ENCODE data around the gene RAPH1.

The RAPH1 gene

DNA sequence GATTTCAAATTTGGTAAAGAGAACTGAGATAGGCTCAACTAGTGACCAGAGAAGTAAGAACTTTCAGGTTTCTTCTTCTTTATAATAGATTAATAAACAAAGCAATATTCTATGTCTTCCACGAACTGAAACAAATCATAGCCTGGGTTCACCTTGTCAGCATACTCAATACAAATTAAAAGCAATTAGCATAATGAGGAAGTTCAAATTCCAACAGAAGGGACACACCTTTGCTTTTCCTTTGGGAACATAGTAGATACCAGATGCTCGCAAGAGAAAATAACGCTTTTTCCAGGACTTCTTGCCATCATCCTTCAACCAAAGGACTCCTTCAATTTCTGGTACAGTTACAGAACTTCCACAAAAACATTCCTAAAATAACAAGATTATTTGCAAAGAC lies 79.9 kb downstream of the RAPH1 start:
- TF ChIP-seq, protein P1, sequence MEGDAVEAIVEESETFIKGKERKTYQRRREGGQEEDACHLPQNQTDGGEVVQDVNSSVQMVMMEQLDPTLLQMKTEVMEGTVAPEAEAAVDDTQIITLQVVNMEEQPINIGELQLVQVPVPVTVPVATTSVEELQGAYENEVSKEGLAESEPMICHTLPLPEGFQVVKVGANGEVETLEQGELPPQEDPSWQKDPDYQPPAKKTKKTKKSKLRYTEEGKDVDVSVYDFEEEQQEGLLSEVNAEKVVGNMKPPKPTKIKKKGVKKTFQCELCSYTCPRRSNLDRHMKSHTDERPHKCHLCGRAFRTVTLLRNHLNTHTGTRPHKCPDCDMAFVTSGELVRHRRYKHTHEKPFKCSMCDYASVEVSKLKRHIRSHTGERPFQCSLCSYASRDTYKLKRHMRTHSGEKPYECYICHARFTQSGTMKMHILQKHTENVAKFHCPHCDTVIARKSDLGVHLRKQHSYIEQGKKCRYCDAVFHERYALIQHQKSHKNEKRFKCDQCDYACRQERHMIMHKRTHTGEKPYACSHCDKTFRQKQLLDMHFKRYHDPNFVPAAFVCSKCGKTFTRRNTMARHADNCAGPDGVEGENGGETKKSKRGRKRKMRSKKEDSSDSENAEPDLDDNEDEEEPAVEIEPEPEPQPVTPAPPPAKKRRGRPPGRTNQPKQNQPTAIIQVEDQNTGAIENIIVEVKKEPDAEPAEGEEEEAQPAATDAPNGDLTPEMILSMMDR (IDR thresholded peaks at IDR 0.05; ENCODE audit: insufficient read depth, low read length, missing control alignments), result no peak
- CTCF ChIA-PET, result interaction anchor here (1.2 to 4.8 kb wide), 9 partner anchors 9 to 359 kb away, joined by 3 to 50 read pairs (median 9); no protein-coding TSS in a partner anchor
- POLR2A ChIA-PET, result no interaction called here
- no peak overlapping the region for H3K4me3 ChIP-seq (ENCODE audit: low read depth, low read length)
- DNase-seq (ENCODE audit: low read depth, low spot score), result no peak

DNA sequence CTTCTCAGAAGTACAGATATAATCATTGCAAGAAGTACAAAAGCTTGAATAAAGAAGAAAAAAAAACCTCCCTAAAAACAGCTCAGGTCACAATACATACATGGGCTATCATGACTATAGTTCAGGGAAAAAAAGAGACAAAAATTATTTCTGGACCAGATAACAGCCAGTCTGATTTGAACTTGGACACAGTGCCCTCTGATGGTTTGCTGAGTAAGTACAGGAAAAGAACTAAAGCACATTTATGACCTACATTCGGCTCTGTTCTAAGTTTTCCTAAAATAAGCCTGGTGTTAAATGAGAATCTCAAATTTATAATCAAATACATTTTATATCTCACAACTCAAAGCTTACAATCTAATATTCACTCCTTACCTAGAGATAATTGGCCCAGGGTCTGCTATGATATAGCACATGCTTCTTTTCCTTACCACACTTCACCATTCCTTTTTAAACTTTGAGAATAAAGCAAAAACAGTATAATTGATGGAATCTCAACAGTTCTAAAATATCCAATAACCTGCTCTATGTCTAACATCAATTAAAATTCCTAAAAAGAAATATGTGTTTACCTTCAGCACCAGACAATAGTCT lies 81.1 kb downstream of the RAPH1 start:
- ChIA-PET CTCF (interaction anchor here (0.6 to 4.8 kb wide), 33 partner anchors 10 to 865 kb away, joined by 3 to 50 read pairs (median 4); no protein-coding TSS in a partner anchor), POLR2A (no interaction called here)
- DNase-seq (ENCODE audit: low read depth, low spot score), result no peak
- H3K4me3 ChIP-seq (ENCODE audit: low read depth, low read length), result no peak overlapping the region
- TF ChIP-seq, protein P1 (IDR thresholded peaks at IDR 0.05; ENCODE audit: insufficient read depth, low read length, missing control alignments), result peak; percentile 62

DNA sequence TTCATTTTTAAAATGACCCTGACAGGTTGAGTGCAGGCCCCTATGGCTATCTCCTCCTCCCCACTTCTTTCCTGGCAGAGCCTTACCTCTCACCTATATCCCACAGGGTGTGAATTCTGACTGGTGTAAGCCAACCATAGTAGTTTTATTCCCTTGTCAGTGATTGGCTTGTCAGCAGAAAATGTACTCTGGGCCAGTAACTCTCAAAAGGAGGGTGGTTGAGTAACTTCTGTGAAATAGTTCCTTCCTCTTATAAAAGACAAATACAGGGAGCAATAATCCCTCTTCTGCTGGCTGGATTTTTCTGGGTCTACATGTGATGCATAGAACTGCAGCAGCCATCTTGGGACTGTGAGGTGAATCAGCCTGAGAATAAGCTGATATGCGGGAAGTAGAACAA lies 83.4 kb downstream of the RAPH1 start:
- TF ChIP-seq, protein P1 (IDR thresholded peaks at IDR 0.05; ENCODE audit: insufficient read depth, low read length, missing control alignments), result no peak
- ChIA-PET CTCF (interaction anchor here (2.4 to 4.8 kb wide), 2 partner anchors 12 to 364 kb away, joined by 11 to 50 read pairs; no protein-coding TSS in a partner anchor), POLR2A (no interaction called here)
- no peak for DNase-seq (ENCODE audit: low read depth, low spot score)
- H3K4me3 ChIP-seq (ENCODE audit: low read depth, low read length), result no peak overlapping the region

DNA sequence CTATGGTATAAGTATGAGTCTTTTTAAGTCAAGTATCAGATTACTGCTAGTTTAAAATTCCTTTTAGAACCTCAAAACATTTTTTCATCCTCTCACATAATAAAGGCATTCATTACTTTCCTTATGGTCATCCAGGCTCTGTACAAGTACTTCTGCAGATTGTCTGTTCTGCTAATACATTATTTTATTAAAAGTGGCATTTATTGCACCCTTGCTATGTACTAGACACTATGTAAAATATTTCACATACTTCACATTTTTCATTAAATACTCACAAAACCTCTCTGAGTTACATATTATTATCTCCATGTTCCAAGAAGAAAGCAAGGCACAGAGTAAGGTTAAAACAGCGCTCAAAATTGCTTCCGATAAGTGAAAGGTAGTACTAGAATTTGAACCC lies 84.1 kb downstream of the RAPH1 start:
- ChIA-PET CTCF (interaction anchor here (2.4 kb wide), 1 partner anchor 365 kb away, joined by 11 read pairs; no protein-coding TSS in a partner anchor), POLR2A (no interaction called here)
- TF ChIP-seq, protein P1 (IDR thresholded peaks at IDR 0.05; ENCODE audit: insufficient read depth, low read length, missing control alignments), result no peak
- DNase-seq (ENCODE audit: low read depth, low spot score), result peak; percentile 33
- no peak overlapping the region for H3K4me3 ChIP-seq (ENCODE audit: low read depth, low read length)

DNA sequence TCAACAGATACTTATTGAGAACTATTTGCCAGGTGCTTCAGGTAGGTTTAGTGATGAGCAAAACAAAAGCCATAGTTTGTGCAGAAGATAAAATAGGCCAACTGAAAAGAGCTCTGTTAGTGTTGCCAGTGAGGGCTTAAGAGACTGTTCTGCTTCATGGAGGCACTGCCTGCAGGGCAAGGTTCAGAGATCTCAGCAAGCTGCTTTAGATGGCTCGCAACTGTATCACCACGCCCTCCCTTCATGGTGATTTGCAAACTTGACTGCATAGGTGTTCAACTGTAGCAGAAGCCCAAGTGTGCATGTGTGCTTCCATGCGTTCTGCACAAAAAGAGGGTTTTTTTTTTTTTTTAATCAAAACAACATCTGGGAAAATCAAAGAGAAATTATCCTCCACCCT lies 84.5 kb downstream of the RAPH1 start:
- CTCF ChIA-PET, result interaction anchor here (2.4 kb wide), 1 partner anchor 365 kb away, joined by 11 read pairs; no protein-coding TSS in a partner anchor
- POLR2A ChIA-PET, result interaction anchor here (0.8 kb wide), 1 partner anchor 12 kb away, joined by 3 read pairs; no protein-coding TSS in a partner anchor
- TF ChIP-seq, protein P1 (IDR thresholded peaks at IDR 0.05; ENCODE audit: insufficient read depth, low read length, missing control alignments), result no peak
- no peak for DNase-seq (ENCODE audit: low read depth, low spot score)
- H3K4me3 ChIP-seq (ENCODE audit: low read depth, low read length), result no peak overlapping the region

DNA sequence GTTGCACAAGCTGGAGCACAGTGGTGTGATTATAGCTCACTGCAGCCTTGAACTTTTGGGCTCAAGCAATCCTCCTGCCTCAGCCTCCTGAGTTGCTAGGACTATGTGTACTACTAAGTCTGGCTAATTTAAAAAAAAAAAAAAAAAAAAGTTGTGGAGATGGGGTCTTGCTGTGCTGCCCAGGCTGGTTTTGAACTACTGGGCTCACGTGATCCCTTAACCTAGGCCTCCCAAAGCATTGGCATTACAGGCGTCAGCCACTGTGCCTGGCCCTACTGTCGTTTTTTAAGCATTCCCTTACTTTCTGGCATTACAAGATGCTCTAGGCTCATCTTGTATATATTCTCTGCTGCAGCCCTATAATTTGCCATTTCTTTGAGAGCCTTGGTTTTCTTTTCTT lies 88.3 kb downstream of the RAPH1 start:
- ChIA-PET CTCF (interaction anchor here (1.2 to 1.7 kb wide), 3 partner anchors 12 to 368 kb away, joined by 3 to 4 read pairs (median 3); no protein-coding TSS in a partner anchor), POLR2A (no interaction called here)
- DNase-seq (ENCODE audit: low read depth, low spot score), result no peak
- no peak overlapping the region for H3K4me3 ChIP-seq (ENCODE audit: low read depth, low read length)
- TF ChIP-seq, protein P1 (IDR thresholded peaks at IDR 0.05; ENCODE audit: insufficient read depth, low read length, missing control alignments), result no peak
